OCI-M2 (cell line): ENCODE measurements around the gene LRRC14B.

Source experiments
- DNase-seq: peaks from one replicate; lab custom pipeline; 2025; ENCODE audit not compliant: unreplicated experiment; lab: John Stamatoyannopoulos, UW

Gene LRRC14B

GRCh38 chr5:191036-191948, at the start of gene LRRC14B:
TSS of gene LRRC14B (plus strand) at chr5:191495. CDS start at chr5:191539, 44 bp downstream.
- no peak for DNase-seq

GRCh38 chr5:141761-142160, 49.5 kb upstream of the LRRC14B start:
- DNase-seq: no peak

GRCh38 chr5:142246-142810, 49.0 kb upstream of the LRRC14B start:
- DNase-seq: no peak

- DNase-seq: no peak
These were observed 48.3 kb upstream of the LRRC14B start for GRCh38 chr5:143041-143440.

- DNase-seq: no peak
These were observed 46.4 kb upstream of the LRRC14B start for GRCh38 chr5:144941-145340.

GRCh38 chr5:145585-146323, 45.5 kb upstream of the LRRC14B start:
- no peak for DNase-seq

GRCh38 chr5:147751-148150, 43.5 kb upstream of the LRRC14B start:
- DNase-seq: no peak

- DNase-seq: no peak
These were observed 41.4 kb upstream of the LRRC14B start for GRCh38 chr5:149745-150485.

- no peak for DNase-seq
These were observed 40.5 kb upstream of the LRRC14B start for GRCh38 chr5:150746-151145.

GRCh38 chr5:152077-152476, 39.2 kb upstream of the LRRC14B start:
- DNase-seq: no peak

GRCh38 chr5:153256-153655, 38.0 kb upstream of the LRRC14B start:
- DNase-seq: no peak

- DNase-seq: no peak
These were observed 37.1 kb upstream of the LRRC14B start for GRCh38 chr5:154236-154635.

- no peak for DNase-seq
These were observed 36.5 kb upstream of the LRRC14B start for GRCh38 chr5:154826-155225.

GRCh38 chr5:155651-156410, 35.5 kb upstream of the LRRC14B start:
- DNase-seq: no peak

- no peak for DNase-seq
These were observed 34.8 kb upstream of the LRRC14B start for GRCh38 chr5:156411-157072.

- no peak for DNase-seq
These were observed 34.1 kb upstream of the LRRC14B start for GRCh38 chr5:157126-157715.

- no peak for DNase-seq
These were observed 33.5 kb upstream of the LRRC14B start for GRCh38 chr5:157801-158200.

- no peak for DNase-seq
These were observed 32.4 kb upstream of the LRRC14B start for GRCh38 chr5:158807-159447.
